NCI-H128 (cell line): ENCODE results near the gene NUCB2.

ENCODE experiments used
- DNase-seq: peaks from one replicate; lab custom pipeline; 2025; ENCODE audit not compliant: unreplicated experiment; lab: John Stamatoyannopoulos, UW

Gene NUCB2

GRCh38 chr11:17379383-17380180 is 103.0 kb downstream of the NUCB2 start:
- DNase-seq, result no peak

GRCh38 chr11:17381156-17381555 is 104.6 kb downstream of the NUCB2 start:
- no peak for DNase-seq
